ENCODE results near the gene STEAP3.

GRCh38 chr2:119308793-119309330 lies 85.2 kb downstream of the STEAP3 start:
- no peak for TF ChIP-seq CTCF (IDR thresholded peaks at IDR 0.05)
- TF ChIP-seq EZH2 (IDR thresholded peaks at IDR 0.05; ENCODE audit: borderline replicate concordance, insufficient read depth, low read depth, low read length, poor library complexity, severe bottlenecking), result no peak

Data from B cell (primary cell).